ENCODE data around the gene ZNF764. TPM values are rescaled to one million over a fixed set of nuclear protein-coding genes. Genes with fewer than 3 reads are reported as not detected.

ZNF764 gene
- total RNA-seq, 1 donor from 2014 or later, result 3.6 TPM

DNA sequence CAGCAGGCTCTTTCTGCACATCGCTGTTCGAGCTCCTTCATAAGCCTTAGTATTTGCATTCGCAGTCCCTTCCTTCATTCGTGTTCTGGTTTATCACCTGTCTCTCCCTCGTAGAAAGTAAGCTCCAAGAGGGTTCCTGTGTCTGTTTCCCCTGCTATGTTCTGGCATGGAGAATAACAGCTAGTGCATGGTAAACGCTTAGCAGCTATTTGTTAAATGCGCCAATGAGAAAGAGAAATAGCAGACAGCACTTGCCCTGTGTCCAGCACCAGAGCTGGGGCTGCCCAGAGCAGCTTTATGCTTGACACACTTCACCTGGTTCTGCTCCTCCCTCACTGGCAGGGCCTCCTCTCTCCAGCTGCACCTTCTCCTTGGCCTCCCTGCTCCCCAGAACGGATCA is 7.8 kb upstream of the ZNF764 start:
- Mint-ChIP-seq H3K4me1 (peaks cover 6% of the 10 kb centered on the region), H3K4me3 (peak overlapping the region; percentile 24), H3K9me3 (no peaks in the 10 kb centered on the region), H3K27me3 (ENCODE audit: insufficient read depth, low read depth) (peaks cover 10% of the 10 kb centered on the region), H3K27ac (peak overlapping the region; percentile 33), H3K36me3 (no peaks in the 10 kb centered on the region)
- H3K27ac ChIP-seq, result no peak overlapping the region
- no peaks in the 10 kb centered on the region for H4K20me1 ChIP-seq (ENCODE audit: low read depth)
- H3K4me2 ChIP-seq, result no peak overlapping the region
- no peaks in the 10 kb centered on the region for H3K9me3 ChIP-seq (ENCODE audit: low read depth)
- H3K27me3 ChIP-seq, result peaks cover 11% of the 10 kb centered on the region
- no peaks in the 10 kb centered on the region for H3K79me2 ChIP-seq (ENCODE audit: low read depth)
- DNase-seq (ENCODE audit: low spot score), result no peak
- H2AFZ ChIP-seq (replicated peaks), result no peak overlapping the region
- TF ChIP-seq EZH2 (IDR thresholded peaks at IDR 0.05), result no peak
- TF ChIP-seq EZH2phosphoT487 (IDR thresholded peaks at IDR 0.05), result no peak
- TF ChIP-seq CTCF (IDR thresholded peaks at IDR 0.05), result no peak
- no peaks in the 10 kb centered on the region for H3K36me3 ChIP-seq
- H3K4me3 ChIP-seq, result no peak overlapping the region
- H3K9ac ChIP-seq, result no peak overlapping the region
- H3F3A ChIP-seq (ENCODE audit: low read depth), result peaks cover 10% of the 10 kb centered on the region
- peaks cover 5% of the 10 kb centered on the region for H3K4me1 ChIP-seq

- Mint-ChIP-seq H3K36me3 (no peaks in the 10 kb centered on the region), H3K27ac (no peak overlapping the region), H3K9me3 (no peaks in the 10 kb centered on the region), H3K27me3 (ENCODE audit: insufficient read depth, low read depth) (peaks cover 8% of the 10 kb centered on the region), H3K4me3 (no peak overlapping the region), H3K4me1 (peaks cover 3% of the 10 kb centered on the region)
- Histone ChIP-seq H3K27ac (no peak overlapping the region), H3K79me2 (ENCODE audit: low read depth) (no peaks in the 10 kb centered on the region), H3K9me3 (ENCODE audit: low read depth) (no peaks in the 10 kb centered on the region), H3F3A (ENCODE audit: low read depth) (peaks cover 5% of the 10 kb centered on the region), H3K4me3 (no peak overlapping the region), H3K27me3 (peaks cover 15% of the 10 kb centered on the region), H3K9ac (no peak overlapping the region), H3K4me2 (no peak overlapping the region), H2AFZ (replicated peaks) (no peak overlapping the region), H3K36me3 (no peaks in the 10 kb centered on the region), H3K4me1 (peaks cover 4% of the 10 kb centered on the region), H4K20me1 (ENCODE audit: low read depth) (no peaks in the 10 kb centered on the region)
- TF ChIP-seq EZH2phosphoT487 (IDR thresholded peaks at IDR 0.05), result no peak
- no peak for TF ChIP-seq EZH2 (IDR thresholded peaks at IDR 0.05)
- TF ChIP-seq CTCF (IDR thresholded peaks at IDR 0.05), result no peak
- no peak for DNase-seq (ENCODE audit: low spot score)
Measured at GRCh38 chr16:30565526-30565925, 7.4 kb upstream of the ZNF764 start.

- no peak overlapping the region for H3K27ac ChIP-seq
- H3K27me3 ChIP-seq, result peaks cover 15% of the 10 kb centered on the region
- Mint-ChIP-seq H3K9me3 (peaks cover 2% of the 10 kb centered on the region), H3K27me3 (ENCODE audit: insufficient read depth, low read depth) (peaks cover 8% of the 10 kb centered on the region), H3K27ac (no peak overlapping the region), H3K4me1 (peaks cover 12% of the 10 kb centered on the region), H3K4me3 (no peak overlapping the region), H3K36me3 (no peaks in the 10 kb centered on the region)
- H3K79me2 ChIP-seq (ENCODE audit: low read depth), result peaks cover 8% of the 10 kb centered on the region
- TF ChIP-seq EZH2phosphoT487 (IDR thresholded peaks at IDR 0.05) (no peak), CTCF (IDR thresholded peaks at IDR 0.05) (no peak), EZH2 (IDR thresholded peaks at IDR 0.05) (no peak)
- no peak overlapping the region for H3K9ac ChIP-seq
- no peak overlapping the region for H3K4me3 ChIP-seq
- no peak overlapping the region for H3K4me2 ChIP-seq
- H2AFZ ChIP-seq (replicated peaks), result no peak overlapping the region
- H3K9me3 ChIP-seq (ENCODE audit: low read depth), result no peaks in the 10 kb centered on the region
- no peaks in the 10 kb centered on the region for H3K4me1 ChIP-seq
- no peak for DNase-seq (ENCODE audit: low spot score)
- peaks cover 24% of the 10 kb centered on the region for H3F3A ChIP-seq (ENCODE audit: low read depth)
- no peaks in the 10 kb centered on the region for H4K20me1 ChIP-seq (ENCODE audit: low read depth)
- no peaks in the 10 kb centered on the region for H3K36me3 ChIP-seq
Measured at GRCh38 chr16:30562021-30562420, 3.8 kb upstream of the ZNF764 start.
